HuH-7 (cell line): ENCODE data around the gene TAS2R8.
"Not testable (repeated sequence)": the region's sequence is repeated elsewhere in the genome, so short reads cannot be mapped to it uniquely, and the experiment has no call there.

ENCODE experiments used
- DNase-seq: peaks from one replicate; pipeline ENCODE4 v3.0.0; 2011; ENCODE audit warnings: low spot score

TAS2R8 gene

GRCh38 chr12:10807186-10807585 is at the start of gene TAS2R8:
Gene TAS2R8 (minus strand): TSS chr12:10807286. CDS start chr12:10806980, 306 bp downstream.
- no peak for DNase-seq

GRCh38 chr12:10855807-10856206 is 48.7 kb upstream of the TAS2R8 start:
- DNase-seq = no peak

GRCh38 chr12:10853776-10854175 is 46.7 kb upstream of the TAS2R8 start:
- no peak for DNase-seq

GRCh38 chr12:10851243-10851858 is 44.3 kb upstream of the TAS2R8 start:
- no peak for DNase-seq

GRCh38 chr12:10849425-10849878 is 42.4 kb upstream of the TAS2R8 start, which contains the start of gene PRR4:
Gene PRR4 (minus strand): TSS chr12:10849475. CDS start chr12:10849437, 38 bp downstream.
- DNase-seq = no peak

GRCh38 chr12:10847744-10848143 is 40.7 kb upstream of the TAS2R8 start:
- DNase-seq = no peak

GRCh38 chr12:10842862-10843261 is 35.8 kb upstream of the TAS2R8 start:
- no peak for DNase-seq

- no peak for DNase-seq
Measured at GRCh38 chr12:10838461-10838860, 31.4 kb upstream of the TAS2R8 start.

- DNase-seq = no peak
Measured at GRCh38 chr12:10829994-10830393, 22.9 kb upstream of the TAS2R8 start.

GRCh38 chr12:10826258-10826657 is 19.2 kb upstream of the TAS2R8 start, which contains the start of gene TAS2R10:
Gene TAS2R10 (minus strand): TSS chr12:10826358. CDS start chr12:10826269, 89 bp downstream.
- no peak for DNase-seq

GRCh38 chr12:10824957-10825356 is 17.9 kb upstream of the TAS2R8 start:
- no peak for DNase-seq

GRCh38 chr12:10811883-10812536 is 4.9 kb upstream of the TAS2R8 start:
- no peak for DNase-seq

GRCh38 chr12:10810068-10810467 is 3.0 kb upstream of the TAS2R8 start, which contains the start of gene TAS2R9:
Gene TAS2R9 (minus strand): TSS chr12:10810168. CDS start chr12:10810075, 93 bp downstream.
- no peak for DNase-seq

GRCh38 chr12:10802587-10802986 is 4.5 kb downstream of the TAS2R8 start, which contains the start of gene TAS2R7:
Gene TAS2R7 (minus strand): TSS chr12:10802627. CDS start chr12:10802570, 57 bp downstream.
- DNase-seq = no peak

- DNase-seq = no peak
Measured at GRCh38 chr12:10801741-10802140, 5.3 kb downstream of the TAS2R8 start.

GRCh38 chr12:10794222-10794621 is 12.9 kb downstream of the TAS2R8 start:
- no peak for DNase-seq

- not testable (repeated sequence) for DNase-seq
Measured at GRCh38 chr12:10791769-10792168, 15.3 kb downstream of the TAS2R8 start.

- DNase-seq = no peak
Measured at GRCh38 chr12:10783252-10783651, 23.8 kb downstream of the TAS2R8 start.

- no peak for DNase-seq
Measured at GRCh38 chr12:10779103-10779502, 28.0 kb downstream of the TAS2R8 start.

- DNase-seq = no peak
Measured at GRCh38 chr12:10771132-10771733, 35.9 kb downstream of the TAS2R8 start.

GRCh38 chr12:10759657-10760056 is 47.4 kb downstream of the TAS2R8 start:
- no peak for DNase-seq

- DNase-seq = no peak
Measured at GRCh38 chr12:10756194-10756593, 50.9 kb downstream of the TAS2R8 start.
